ENCODE data around the gene TM7SF3.

The TM7SF3 gene

DNA sequence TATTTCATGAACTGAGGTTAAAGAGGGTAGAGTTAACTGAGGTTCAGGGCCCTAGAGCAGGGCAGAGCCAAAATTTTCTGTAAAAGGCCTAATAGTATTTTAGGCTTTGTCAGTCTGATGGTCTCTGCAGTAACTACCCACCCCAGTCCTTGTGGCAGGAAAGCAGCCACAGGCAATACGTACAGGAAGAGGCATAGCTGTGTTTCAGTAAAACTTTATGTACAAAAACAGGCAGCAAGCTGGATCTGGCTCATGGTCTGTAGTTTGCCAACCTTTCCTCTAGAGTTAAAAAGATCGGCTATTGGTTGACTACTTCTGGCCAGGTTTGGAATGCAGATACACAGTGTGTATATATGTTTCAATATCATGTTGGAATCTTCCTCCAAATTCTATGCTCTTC is 17.2 kb downstream of the TM7SF3 start:
- TF ChIP-seq, protein P1, sequence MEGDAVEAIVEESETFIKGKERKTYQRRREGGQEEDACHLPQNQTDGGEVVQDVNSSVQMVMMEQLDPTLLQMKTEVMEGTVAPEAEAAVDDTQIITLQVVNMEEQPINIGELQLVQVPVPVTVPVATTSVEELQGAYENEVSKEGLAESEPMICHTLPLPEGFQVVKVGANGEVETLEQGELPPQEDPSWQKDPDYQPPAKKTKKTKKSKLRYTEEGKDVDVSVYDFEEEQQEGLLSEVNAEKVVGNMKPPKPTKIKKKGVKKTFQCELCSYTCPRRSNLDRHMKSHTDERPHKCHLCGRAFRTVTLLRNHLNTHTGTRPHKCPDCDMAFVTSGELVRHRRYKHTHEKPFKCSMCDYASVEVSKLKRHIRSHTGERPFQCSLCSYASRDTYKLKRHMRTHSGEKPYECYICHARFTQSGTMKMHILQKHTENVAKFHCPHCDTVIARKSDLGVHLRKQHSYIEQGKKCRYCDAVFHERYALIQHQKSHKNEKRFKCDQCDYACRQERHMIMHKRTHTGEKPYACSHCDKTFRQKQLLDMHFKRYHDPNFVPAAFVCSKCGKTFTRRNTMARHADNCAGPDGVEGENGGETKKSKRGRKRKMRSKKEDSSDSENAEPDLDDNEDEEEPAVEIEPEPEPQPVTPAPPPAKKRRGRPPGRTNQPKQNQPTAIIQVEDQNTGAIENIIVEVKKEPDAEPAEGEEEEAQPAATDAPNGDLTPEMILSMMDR (conservative IDR thresholded peaks at IDR 0.05; ENCODE audit: low read depth, low read length), result no peak
- Histone ChIP-seq H3K9ac (no peak overlapping the region), H3K4me2 (no peak overlapping the region)

DNA sequence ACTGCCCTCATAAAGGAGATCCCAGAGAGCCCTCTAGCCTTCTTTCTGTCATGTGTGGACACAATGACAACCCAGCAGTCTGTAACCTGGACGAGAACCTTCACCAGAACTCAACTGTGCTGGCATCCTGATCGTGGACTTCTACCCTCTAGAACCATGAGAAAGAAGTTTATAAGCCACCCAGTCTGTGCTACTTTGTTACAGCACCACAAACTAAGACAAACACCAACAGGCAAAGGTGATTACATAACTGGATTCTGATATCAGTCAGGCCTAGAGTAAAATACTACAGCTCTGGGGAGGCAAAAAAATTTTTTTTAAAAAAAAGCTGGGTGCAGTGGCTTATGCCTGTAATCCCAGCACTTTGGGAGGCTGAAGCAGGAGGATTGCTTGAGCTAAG is 18.5 kb downstream of the TM7SF3 start:
- Histone ChIP-seq H3K27me3 (ENCODE audit: insufficient read depth, low read depth) (no peaks in the 10 kb centered on the region), H3K36me3 (ENCODE audit: insufficient read depth) (0 out of 2 replicates have a peak, but pooled peaks cover 3% of the 10 kb centered on the region), H4K20me1 (ENCODE audit: insufficient read depth) (no peaks in the 10 kb centered on the region), H3K4me3 (IDR thresholded peaks at IDR 0.05; ENCODE audit: insufficient read depth, low read depth, low read length) (no peak overlapping the region), H3K9ac (no peak overlapping the region), H2AFZ (ENCODE audit: low read depth) (no peak overlapping the region), H3K79me2 (ENCODE audit: insufficient read depth, low read depth) (no peaks in the 10 kb centered on the region), H3K4me1 (ENCODE audit: low read depth, poor library complexity, severe bottlenecking) (no peaks in the 10 kb centered on the region), H3K4me2 (no peak overlapping the region), H3K27ac (no peak overlapping the region)
- TF ChIP-seq, protein P1 (conservative IDR thresholded peaks at IDR 0.05; ENCODE audit: low read depth, low read length), result no peak

More for the DNA sequence above, 17.2 kb downstream of the TM7SF3 start:
- Histone ChIP-seq H3K79me2 (ENCODE audit: insufficient read depth, low read depth) (no peaks in the 10 kb centered on the region), H3K36me3 (ENCODE audit: insufficient read depth) (0 out of 2 replicates have a peak, but pooled peaks cover 3% of the 10 kb centered on the region), H3K27ac (no peak overlapping the region), H3K4me1 (ENCODE audit: low read depth, poor library complexity, severe bottlenecking) (no peaks in the 10 kb centered on the region), H4K20me1 (ENCODE audit: insufficient read depth) (no peaks in the 10 kb centered on the region), H3K4me3 (IDR thresholded peaks at IDR 0.05; ENCODE audit: insufficient read depth, low read depth, low read length) (no peak overlapping the region), H3K27me3 (ENCODE audit: insufficient read depth, low read depth) (no peaks in the 10 kb centered on the region), H2AFZ (ENCODE audit: low read depth) (no peak overlapping the region)

DNA sequence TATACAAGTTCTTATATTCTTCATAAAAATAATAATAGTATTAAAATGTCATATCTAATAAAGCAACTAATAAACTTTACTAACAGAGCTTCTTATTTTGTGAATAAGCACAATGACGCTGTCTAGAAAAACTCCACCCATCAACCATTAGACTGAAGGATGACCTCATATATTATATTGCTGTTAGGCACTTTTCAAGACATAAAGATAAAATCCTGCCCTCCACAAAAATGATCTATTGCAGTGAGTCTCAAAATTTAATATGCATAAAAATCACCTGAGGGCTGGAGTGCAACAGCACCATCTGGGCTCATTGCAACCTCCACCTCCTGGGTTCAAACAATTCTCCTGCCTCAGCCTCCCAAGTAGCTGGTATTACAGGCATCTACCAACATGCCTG is 20.1 kb downstream of the TM7SF3 start:
- Histone ChIP-seq H3K4me3 (IDR thresholded peaks at IDR 0.05; ENCODE audit: insufficient read depth, low read depth, low read length) (no peak overlapping the region), H3K9ac (no peak overlapping the region), H2AFZ (ENCODE audit: low read depth) (no peak overlapping the region), H3K79me2 (ENCODE audit: insufficient read depth, low read depth) (no peaks in the 10 kb centered on the region), H3K27me3 (ENCODE audit: insufficient read depth, low read depth) (no peaks in the 10 kb centered on the region), H4K20me1 (ENCODE audit: insufficient read depth) (no peaks in the 10 kb centered on the region), H3K27ac (no peak overlapping the region), H3K4me2 (no peak overlapping the region), H3K4me1 (ENCODE audit: low read depth, poor library complexity, severe bottlenecking) (no peaks in the 10 kb centered on the region), H3K36me3 (ENCODE audit: insufficient read depth) (0 out of 2 replicates have a peak, but pooled peaks cover 3% of the 10 kb centered on the region)
- TF ChIP-seq, protein P1 (conservative IDR thresholded peaks at IDR 0.05; ENCODE audit: low read depth, low read length), result no peak

DNA sequence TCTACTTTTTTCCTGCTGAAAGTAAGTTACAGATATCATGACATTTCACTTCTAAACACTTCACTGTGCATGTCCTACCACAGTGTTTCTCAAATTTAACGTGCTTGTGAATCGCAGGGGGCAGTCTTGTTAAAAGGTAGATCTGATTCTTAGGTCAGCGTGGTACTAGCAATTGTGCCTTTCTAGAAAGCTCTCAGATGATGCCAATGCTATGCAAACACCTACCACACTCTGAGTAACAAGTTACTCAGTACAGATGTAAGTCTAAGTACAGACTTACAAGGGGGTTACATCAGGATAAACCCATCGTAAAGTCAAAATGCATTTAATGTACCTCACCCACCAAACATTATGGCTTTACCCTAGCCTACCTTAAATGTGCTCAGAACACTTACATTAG is 22.4 kb downstream of the TM7SF3 start:
- Histone ChIP-seq H3K79me2 (ENCODE audit: insufficient read depth, low read depth) (no peaks in the 10 kb centered on the region), H3K9ac (no peak overlapping the region), H3K4me1 (ENCODE audit: low read depth, poor library complexity, severe bottlenecking) (no peaks in the 10 kb centered on the region), H3K4me3 (IDR thresholded peaks at IDR 0.05; ENCODE audit: insufficient read depth, low read depth, low read length) (no peak overlapping the region), H3K27ac (no peak overlapping the region), H4K20me1 (ENCODE audit: insufficient read depth) (no peaks in the 10 kb centered on the region), H3K27me3 (ENCODE audit: insufficient read depth, low read depth) (no peaks in the 10 kb centered on the region), H3K36me3 (ENCODE audit: insufficient read depth) (0 out of 2 replicates have a peak, but pooled peaks cover 3% of the 10 kb centered on the region), H3K4me2 (no peak overlapping the region), H2AFZ (ENCODE audit: low read depth) (no peak overlapping the region)
- TF ChIP-seq, protein P1 (conservative IDR thresholded peaks at IDR 0.05; ENCODE audit: low read depth, low read length), result no peak
